ENCODE data around the gene XKR8.
"Not testable (repeated sequence)": the region's sequence is repeated elsewhere in the genome, so short reads cannot be mapped to it uniquely, and the experiment has no call there.

The XKR8 gene

GRCh38 chr1:28003117-28003516 is 43.3 kb downstream of the XKR8 start:
- 94% methylated on average over 5 of the region's 8 CpGs for WGBS
- H2BK120ac ChIP-seq (ENCODE audit: low read depth, low read length); H3K4me3 ChIP-seq (ENCODE audit: insufficient read depth in 1 of 2, low read depth in 1 of 2, low read length in 2 of 2); H4K8ac ChIP-seq (ENCODE audit: low read length); H2BK12ac ChIP-seq (ENCODE audit: low read length in 2 of 2); H3K4me1 ChIP-seq (ENCODE audit: control insufficient read depth, insufficient read depth, low read depth, low read length); H3K4me2 ChIP-seq (ENCODE audit: low read length, poor library complexity, severe bottlenecking); H3K9me3 ChIP-seq (ENCODE audit: control insufficient read depth, low read length); H2BK15ac ChIP-seq (ENCODE audit: low read depth, poor library complexity, severe bottlenecking); H2AFZ ChIP-seq (ENCODE audit: low read depth, low read length); H3K4ac ChIP-seq (ENCODE audit: low read depth in 1 of 2, low read length in 2 of 2); H2AK5ac ChIP-seq (ENCODE audit: low read length, severe bottlenecking); H3K23ac ChIP-seq (ENCODE audit: low read length in 2 of 2); H3K27ac ChIP-seq (ENCODE audit: low read length, poor library complexity, severe bottlenecking); H3K9ac ChIP-seq (ENCODE audit: low read length); H3K79me1 ChIP-seq (replicated peaks; ENCODE audit: low read length, poor library complexity, severe bottlenecking); H3K18ac ChIP-seq (ENCODE audit: low read depth in 1 of 2, low read length in 2 of 2); H3K14ac ChIP-seq (ENCODE audit: low read length in 2 of 2); DNase-seq; H2BK5ac ChIP-seq (ENCODE audit: low read depth, low read length, poor library complexity, severe bottlenecking); H3K27me3 ChIP-seq (ENCODE audit: control insufficient read depth in 1 of 2, insufficient read depth in 1 of 2, low read length in 2 of 2); H4K91ac ChIP-seq (ENCODE audit: low read length): not testable (repeated sequence)
- peaks cover 25 to 45% of the 10 kb centered on the region in 2 experiments for H3K36me3 ChIP-seq (ENCODE audit: control insufficient read depth in 1 of 2, insufficient read depth in 2 of 2, low read depth in 1 of 2, low read length in 2 of 2)

- Histone ChIP-seq H3K27ac (ENCODE audit: low read length, poor library complexity, severe bottlenecking) (no peak overlapping the region), H3K4me1 (ENCODE audit: control insufficient read depth, insufficient read depth, low read depth, low read length) (no peaks in the 10 kb centered on the region), H3K4me2 (ENCODE audit: low read length, poor library complexity, severe bottlenecking) (no peak overlapping the region), H2BK5ac (ENCODE audit: low read depth, low read length, poor library complexity, severe bottlenecking) (no peak overlapping the region), H4K91ac (ENCODE audit: low read length) (no peak overlapping the region), H3K4ac (ENCODE audit: low read depth in 1 of 2, low read length in 2 of 2) (no peak overlapping the region), H3K4me3 (ENCODE audit: insufficient read depth in 1 of 2, low read depth in 1 of 2, low read length in 2 of 2) (no peak overlapping the region), H4K8ac (ENCODE audit: low read length) (no peak overlapping the region), H3K36me3 (ENCODE audit: control insufficient read depth in 1 of 2, insufficient read depth in 2 of 2, low read depth in 1 of 2, low read length in 2 of 2) (peaks cover 18 to 61% of the 10 kb centered on the region in 2 experiments), H3K23ac (ENCODE audit: low read length in 2 of 2) (no peak overlapping the region), H2AFZ (ENCODE audit: low read depth, low read length) (no peak overlapping the region), H2BK12ac (ENCODE audit: low read length in 2 of 2) (no peak overlapping the region), H3K14ac (ENCODE audit: low read length in 2 of 2) (no peak overlapping the region), H2AK5ac (ENCODE audit: low read length, severe bottlenecking) (no peak overlapping the region), H2BK120ac (ENCODE audit: low read depth, low read length) (no peak overlapping the region), H3K18ac (ENCODE audit: low read depth in 1 of 2, low read length in 2 of 2) (no peak overlapping the region), H3K9me3 (ENCODE audit: control insufficient read depth, low read length) (no peaks in the 10 kb centered on the region), H3K9ac (ENCODE audit: low read length) (no peak overlapping the region), H2BK15ac (ENCODE audit: low read depth, poor library complexity, severe bottlenecking) (no peak overlapping the region), H3K79me1 (replicated peaks; ENCODE audit: low read length, poor library complexity, severe bottlenecking) (peaks cover 10% of the 10 kb centered on the region), H3K27me3 (ENCODE audit: control insufficient read depth in 1 of 2, insufficient read depth in 1 of 2, low read length in 2 of 2) (no peaks in the 10 kb centered on the region)
- peak; percentile 33 for DNase-seq
- 92% methylated on average over 1 of the region's 1 CpG for WGBS
Observed at GRCh38 chr1:28010969-28011368, 51.2 kb downstream of the XKR8 start.

Measured in mesenchymal stem cell (in vitro differentiated cells and primary cell).